Heart right ventricle (tissue), 16 donors: ENCODE data around the gene TOP1. TPM values are rescaled to one million over a fixed set of nuclear protein-coding genes. Genes with fewer than 3 reads are reported as not detected.

Experiments used
- ATAC-seq, 8 donors: fragments of 200-7000 bp; cut with Tn5 transposase; one replicate each; pipeline ENCODE4 v1.9.1; 2020; ENCODE audit warnings: mild to moderate bottlenecking in 8 of 8, moderate library complexity in 8 of 8, moderate number of reproducible peaks in 1 of 8
- DNase-seq, 2 donors: peaks; one replicate each; pipeline ENCODE4 v3.0.0-alpha.2; 2020
- H3K27ac ChIP-seq, 10 donors: fragments of 200-600 bp; sonication (generic) in 2 of 10; one replicate each; pipeline versions ENCODE4 v1.5.0 to v1.8.0; 2020 to 2022; ENCODE audit warnings: mild to moderate bottlenecking in 3 of 10
- H3K27me3 ChIP-seq, 7 donors: fragments of 200-600 bp; one replicate each; pipeline ENCODE4 v1.8.0; 2021 to 2022; ENCODE audit warnings: mild to moderate bottlenecking in 2 of 7
- H3K36me3 ChIP-seq, 9 donors: fragments of 200-600 bp; sonication (generic) in 1 of 9; one replicate each; pipeline versions ENCODE4 v1.5.0 to v1.8.0; 2020 to 2022; ENCODE audit warnings: mild to moderate bottlenecking in 2 of 9
- H3K4me1 ChIP-seq, 9 donors: fragments of 200-600 bp; sonication (generic) in 1 of 9; one replicate each; pipeline versions ENCODE4 v1.5.0 to v1.8.0; 2020 to 2022; ENCODE audit warnings: mild to moderate bottlenecking in 4 of 9
- H3K4me3 ChIP-seq, 10 donors: fragments of 200-600 bp; sonication (generic) in 2 of 10; one replicate each; pipeline versions ENCODE4 v1.5.0 to v1.8.0; 2020 to 2022; ENCODE audit warnings: mild to moderate bottlenecking in 7 of 10, moderate library complexity in 2 of 10
- H3K9me3 ChIP-seq, 11 donors: fragments of 200-600 bp in 10 of 11; sonication (generic) in 2 of 11; one replicate each; pipeline versions ENCODE4 v1.5.0 to v1.8.0; 2013 to 2022; ENCODE audit warnings: mild to moderate bottlenecking in 2 of 11, control low read depth in 1 of 11, moderate library complexity in 1 of 11
- WGBS, 2 donors: extraction: QIAGEN DNeasy Blood & Tissue Kit; methylation state at CpG; one replicate each; pipeline ENCODE4 v1.1.7; 2013; ENCODE audit warnings: inconsistent platforms in 1 of 2; 5-methylcytosine and 5-hydroxymethylcytosine counted together
- intact Hi-C, 10 donors: fragments of 100-400 bp; cut with DNase I; formaldehyde crosslinking; loops; one replicate each; pipeline versions ENCODE4 v1.11.1 to v1.14.2; 2022
- polyA plus RNA-seq, 2 donors: library from polyadenylated mRNA; stranded (reverse); fragments of 200-250 nt; gene quantifications; one replicate each; pipeline ENCODE4 v1.2.3, GENCODE V29; 2013
- total RNA-seq, 10 donors: library from RNA; stranded (reverse); fragmentation: NEBNext Ultra II Directional in 3 of 10; extraction: Animal tissue kit (Norgen Biotek cat#: 25700) in 3 of 10; gene quantifications; one replicate each; pipeline versions ENCODE4 v1.2.1 to v1.2.4, GENCODE V29; 2021 to 2023
- TF ChIP-seq, protein P1 (sequence below), 9 donors: fragments of 200-600 bp; sonication (generic) in 2 of 9; IDR thresholded peaks; one replicate each; pipeline versions ENCODE4 v1.5.0 to v1.8.0; 2021 to 2022; ENCODE audit warnings: antibody characterized with exemption in 9 of 9, mild to moderate bottlenecking in 5 of 9, moderate library complexity in 1 of 9
- donor health status: Arrhythmogenic right ventricular cardiomyopathy.
- donor health status: ischemic (EF 13 %, LVEDD 7.1; RV severe dilation, severe dysfunction).
- donor health status: healthy with polysubstance abuse.
- donor health status: DM: no; HTN: yes; CAD: no.
- donor health status: DM: no; HTN: no; CAD: no.
- donor health status: ischemic (EF 25% LVEDD 6.9; RV normal size, moderate dysfunction).
- donor health status: ischemic (EF 25% LVEDD 5.7; RV mildly dilated, moderate dysfunction).
- donor health status: healthy.
- donor health status: DM: yes; HTN: yes; CAD: no.
- donor health status: Ischemic cardiomyopathy.
- donor health status: ischemic (EF 35%, LVEDD 5.7; RV mildly dilated, moderate dysfunction).
- donor health status: nonischemic (EF 11% LVEDD 7.7; RV severe dilation, severe dysfunction).
- donor health status: DM: yes; HTN: yes; CAD: no.
- donor health status: PGD.
- donor health status: ischemic (EF 29% LVEDD 5.4; RV normal size, mild dysfunction).
- donor health status: nonischemic (EF 23%, LVEDD 6.1; RV moderate dilation, normal function).

Gene TOP1
- total and polyA plus RNA-seq, 12 donors, result 13.5 to 28.3 (median 23.1) TPM

- peak overlapping the region in 6 of 10 donors; percentile 4 to 79 (median 33) for H3K27ac ChIP-seq
- DNase-seq, result no peak
- TF ChIP-seq, protein P1, sequence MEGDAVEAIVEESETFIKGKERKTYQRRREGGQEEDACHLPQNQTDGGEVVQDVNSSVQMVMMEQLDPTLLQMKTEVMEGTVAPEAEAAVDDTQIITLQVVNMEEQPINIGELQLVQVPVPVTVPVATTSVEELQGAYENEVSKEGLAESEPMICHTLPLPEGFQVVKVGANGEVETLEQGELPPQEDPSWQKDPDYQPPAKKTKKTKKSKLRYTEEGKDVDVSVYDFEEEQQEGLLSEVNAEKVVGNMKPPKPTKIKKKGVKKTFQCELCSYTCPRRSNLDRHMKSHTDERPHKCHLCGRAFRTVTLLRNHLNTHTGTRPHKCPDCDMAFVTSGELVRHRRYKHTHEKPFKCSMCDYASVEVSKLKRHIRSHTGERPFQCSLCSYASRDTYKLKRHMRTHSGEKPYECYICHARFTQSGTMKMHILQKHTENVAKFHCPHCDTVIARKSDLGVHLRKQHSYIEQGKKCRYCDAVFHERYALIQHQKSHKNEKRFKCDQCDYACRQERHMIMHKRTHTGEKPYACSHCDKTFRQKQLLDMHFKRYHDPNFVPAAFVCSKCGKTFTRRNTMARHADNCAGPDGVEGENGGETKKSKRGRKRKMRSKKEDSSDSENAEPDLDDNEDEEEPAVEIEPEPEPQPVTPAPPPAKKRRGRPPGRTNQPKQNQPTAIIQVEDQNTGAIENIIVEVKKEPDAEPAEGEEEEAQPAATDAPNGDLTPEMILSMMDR (IDR thresholded peaks at IDR 0.05), result no peak
- intact Hi-C loops, result no loop called here
- H3K9me3 ChIP-seq, result no peaks in the 10 kb centered on the region
- H3K27me3 ChIP-seq, result no peaks in the 10 kb centered on the region
- ATAC-seq, result no peak
- peaks cover 37 to 81% (median 55%) of the 10 kb centered on the region in 9 donors for H3K4me1 ChIP-seq
- 70 to 78% methylated on average over 10 of the region's 10 CpGs for WGBS, 2 donors
- no peak overlapping the region for H3K4me3 ChIP-seq
- peaks cover 5 to 51% (median 34%) of the 10 kb centered on the region in 9 donors for H3K36me3 ChIP-seq
Measured at GRCh38 chr20:41159547-41159946, 130.9 kb downstream of the TOP1 start.

- Histone ChIP-seq H3K27me3 (no peaks in the 10 kb centered on the region), H3K4me3 (no peak overlapping the region), H3K27ac (peak overlapping the region in 2 of 10 donors; percentile 37 to 46), H3K9me3 (no peaks in the 10 kb centered on the region), H3K36me3 (peaks cover 6 to 62% (median 45%) of the 10 kb centered on the region in 9 donors), H3K4me1 (peaks cover 26 to 70% (median 44%) of the 10 kb centered on the region in 9 donors)
- intact Hi-C loops, result no loop called here
- ATAC-seq (no peak), DNase-seq (no peak)
- WGBS, 2 donors, result 87 to 91% methylated on average over 2 of the region's 2 CpGs
- TF ChIP-seq, protein P1 (IDR thresholded peaks at IDR 0.05), result no peak
Measured at GRCh38 chr20:41160686-41161085, 132.1 kb downstream of the TOP1 start.

- TF ChIP-seq, protein P1 (IDR thresholded peaks at IDR 0.05), result peak in 3 of 9 donors; percentile 15 to 32 (median 17)
- 0 to 13% methylated on average over 1 of the region's 1 CpG for WGBS, 2 donors
- Histone ChIP-seq H3K27ac (peak overlapping the region in 3 of 10 donors; percentile 23 to 46 (median 37)), H3K4me3 (no peak overlapping the region), H3K36me3 (peaks cover 6 to 74% (median 56%) of the 10 kb centered on the region in 9 donors), H3K9me3 (no peaks in the 10 kb centered on the region), H3K4me1 (peaks cover 14 to 58% (median 32%) of the 10 kb centered on the region in 9 donors), H3K27me3 (no peaks in the 10 kb centered on the region)
- peak in 3 of 8 donors; percentile 26 to 46 (median 41) for ATAC-seq
- intact Hi-C loops, result no loop called here
- DNase-seq, result no peak
Measured at GRCh38 chr20:41161886-41162285, 133.3 kb downstream of the TOP1 start.

DNA sequence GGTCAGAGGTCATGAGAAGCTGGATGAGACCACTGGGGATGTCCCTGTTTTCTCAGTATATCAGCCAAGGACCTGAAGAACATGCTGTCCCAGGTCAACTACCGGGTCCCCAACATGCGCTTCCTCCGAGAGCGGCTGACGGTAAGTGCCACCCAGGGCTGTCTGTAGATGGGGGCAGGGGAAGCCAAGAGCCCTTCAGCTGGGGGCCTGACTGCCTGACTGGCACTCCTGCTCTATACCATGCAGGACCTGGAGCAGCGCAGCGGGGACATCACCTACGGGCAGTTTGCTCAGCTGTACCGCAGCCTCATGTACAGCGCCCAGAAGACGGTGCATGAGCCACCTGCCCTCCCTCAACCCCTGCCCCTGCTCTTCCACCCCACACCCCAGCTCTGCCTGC is 133.8 kb downstream of the TOP1 start:
- intact Hi-C loops, result no loop called here
- TF ChIP-seq, protein P1 (IDR thresholded peaks at IDR 0.05), result no peak
- peaks cover 6 to 79% (median 60%) of the 10 kb centered on the region in 9 donors for H3K36me3 ChIP-seq
- peak overlapping the region in 1 of 10 donors; percentile 25 for H3K27ac ChIP-seq
- DNase-seq, result no peak
- WGBS, 2 donors, result 93 to 96% methylated on average over 11 of the region's 11 CpGs
- no peaks in the 10 kb centered on the region for H3K9me3 ChIP-seq
- H3K4me1 ChIP-seq, result peaks cover 10 to 53% (median 28%) of the 10 kb centered on the region in 9 donors
- no peak overlapping the region for H3K4me3 ChIP-seq
- ATAC-seq, result no peak
- no peaks in the 10 kb centered on the region for H3K27me3 ChIP-seq
